DND-41 (cell line): ENCODE measurements around the gene PRR5L.

Experiments used
- CTCF ChIP-seq: IDR thresholded peaks from 2 replicates; pipeline ENCODE4 v1.5.1; 2012; ENCODE audit warnings: borderline replicate concordance, low read length, moderate library complexity, mild to moderate bottlenecking; ENCODE audit not compliant: poor library complexity, severe bottlenecking; ENCODE audit errors: extremely low read depth
- EZH2 ChIP-seq: IDR thresholded peaks from 3 replicates; pipeline ENCODE4 v1.6.1; 2012; ENCODE audit warnings: borderline replicate concordance, low read depth, mild to moderate bottlenecking, moderate library complexity, low read length, inconsistent platforms; ENCODE audit not compliant: severe bottlenecking

GRCh38 chr11:36349351-36350136 is 53.5 kb downstream of the PRR5L start:
- TF ChIP-seq CTCF (no peak), EZH2 (no peak)
